Activated T-cell treated with anti-CD3 and anti-CD28 coated beads for 4 hours (primary cell): ENCODE measurements around the gene CNTFR.

ENCODE experiments used
- DNase-seq: peaks from one replicate; pipeline ENCODE4 v3.0.0-alpha.2; 2020

The CNTFR gene

DNA sequence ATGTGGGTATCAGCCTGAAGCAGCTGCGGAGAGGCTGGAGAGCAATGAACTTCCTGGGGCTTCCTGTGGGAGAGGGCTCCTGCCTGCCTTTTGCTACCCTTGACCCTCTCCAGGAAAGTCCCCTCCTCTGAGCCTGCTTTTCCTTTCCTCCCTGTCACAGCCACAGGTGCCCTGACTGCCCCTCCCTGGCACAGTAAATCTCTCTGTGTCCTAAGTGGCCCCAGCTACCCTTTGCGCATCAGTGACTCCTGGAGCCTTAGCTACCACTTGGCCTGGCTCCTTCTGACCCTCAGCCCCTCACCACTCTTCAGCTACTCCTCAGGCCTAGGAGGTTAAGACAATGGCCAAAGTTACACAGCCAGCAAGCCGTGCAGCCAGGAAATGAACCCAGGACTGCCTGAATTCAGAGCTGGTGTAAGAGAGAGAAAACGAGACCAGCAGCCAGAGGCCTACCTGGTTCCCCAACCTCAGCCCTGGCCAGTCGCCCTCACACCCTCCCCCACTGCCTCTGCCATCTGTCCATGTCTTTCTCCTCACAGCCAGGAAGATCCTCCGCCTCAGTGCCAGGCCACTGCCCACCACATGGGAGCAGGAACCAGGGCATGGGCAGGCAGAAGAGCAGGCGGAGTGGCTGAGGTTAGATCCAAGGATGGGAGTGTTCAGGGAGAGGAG, 18.6 kb downstream of the CNTFR start:
- DNase-seq = no peak

GRCh38 chr9:34570376-34570775, 19.1 kb downstream of the CNTFR start:
- no peak for DNase-seq

- DNase-seq = no peak
Measured at GRCh38 chr9:34568774-34569173, 20.8 kb downstream of the CNTFR start.

- no peak for DNase-seq
Measured at GRCh38 chr9:34568133-34568532, 21.4 kb downstream of the CNTFR start.

DNA sequence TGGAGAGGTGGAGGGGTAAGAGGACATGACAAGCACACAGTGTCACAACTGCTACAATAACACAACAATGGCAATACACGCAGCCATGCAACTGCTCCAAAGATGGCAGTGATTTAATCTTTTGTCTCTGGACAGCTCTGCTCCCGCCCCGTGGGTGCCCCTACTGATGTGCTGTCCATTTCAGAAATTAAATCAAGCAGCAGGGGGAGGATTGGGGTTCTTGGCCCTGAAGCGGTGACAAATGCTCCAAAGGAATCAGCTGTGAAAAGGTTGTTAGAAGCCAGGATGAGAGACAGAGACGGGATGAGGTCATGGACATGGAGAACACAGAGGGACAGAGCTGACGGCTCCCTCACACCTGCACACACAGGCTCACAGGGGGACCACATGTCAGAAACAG, 22.6 kb downstream of the CNTFR start:
- no peak for DNase-seq

DNA sequence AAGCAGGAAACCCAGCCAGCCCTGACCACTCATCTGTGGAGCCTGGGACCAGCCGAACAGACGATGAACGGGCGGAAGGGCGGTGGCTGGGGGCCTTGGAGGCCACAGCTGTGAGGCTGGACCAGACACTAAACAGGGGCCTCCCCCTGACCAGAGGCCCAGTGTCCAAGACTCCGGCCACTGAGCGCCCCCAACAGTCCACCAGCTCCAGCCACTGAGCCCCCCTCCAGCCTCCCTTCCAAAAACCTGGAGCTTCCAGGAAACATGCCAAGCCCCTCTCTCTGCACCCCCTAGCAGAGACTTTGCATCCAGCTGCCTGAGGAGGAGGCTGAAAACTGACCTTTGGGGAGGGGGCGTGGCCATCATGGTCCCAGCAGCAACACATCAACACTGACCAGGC, 23.2 kb downstream of the CNTFR start:
- DNase-seq = no peak

GRCh38 chr9:34565856-34566255, 23.7 kb downstream of the CNTFR start:
- DNase-seq = no peak

DNA sequence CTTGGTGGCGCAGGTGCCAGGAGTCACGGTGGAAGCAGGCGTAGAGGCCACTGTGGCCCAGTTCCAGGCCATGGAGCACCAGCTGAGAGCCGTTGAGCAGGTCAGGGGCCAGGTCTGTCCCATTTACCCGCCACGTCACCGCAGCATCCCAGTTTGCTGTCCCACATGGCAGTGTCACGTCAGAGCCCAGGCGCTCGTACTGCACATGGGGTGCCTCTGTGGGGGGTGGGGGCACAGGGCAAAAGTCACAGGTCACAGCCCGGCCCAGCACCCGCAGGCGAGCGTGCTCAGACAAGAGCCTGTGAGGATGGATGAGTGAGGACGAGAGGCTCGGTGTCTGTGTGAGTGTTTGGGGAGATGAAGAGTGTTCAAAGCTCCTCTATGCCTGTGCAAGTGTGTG, 24.9 kb downstream of the CNTFR start:
- DNase-seq = no peak

- DNase-seq = no peak
Measured at GRCh38 chr9:34563262-34563661, 26.3 kb downstream of the CNTFR start.

DNA sequence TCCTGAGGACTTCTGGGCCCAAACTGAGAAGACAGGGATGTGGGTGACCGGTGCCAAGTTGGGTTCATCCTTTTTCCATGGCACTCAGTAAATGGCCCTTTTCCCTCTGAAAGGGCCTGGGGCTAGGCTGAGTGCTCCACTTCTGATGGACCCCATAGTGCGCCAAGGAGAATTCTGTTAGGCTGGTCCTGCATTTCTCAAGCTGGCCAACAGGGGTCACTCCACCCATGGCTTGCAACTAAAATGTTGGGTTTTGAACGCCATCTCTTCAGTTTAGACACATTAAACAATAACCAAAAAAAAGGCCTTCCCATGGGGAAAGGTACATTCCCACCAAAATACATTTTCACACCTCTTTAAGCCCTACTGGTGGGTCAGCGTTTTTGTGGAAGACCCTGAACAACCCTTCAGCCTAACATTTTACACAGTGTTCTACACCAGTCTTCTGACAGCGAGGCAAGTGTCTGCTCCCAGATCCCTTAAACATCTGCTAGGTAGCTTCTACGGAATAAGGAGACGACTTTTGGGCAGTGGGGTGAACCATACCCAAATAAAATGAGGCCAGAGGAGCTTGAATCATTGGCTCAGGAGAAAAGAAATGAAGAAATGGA, 27.3 kb downstream of the CNTFR start:
- no peak for DNase-seq

DNA sequence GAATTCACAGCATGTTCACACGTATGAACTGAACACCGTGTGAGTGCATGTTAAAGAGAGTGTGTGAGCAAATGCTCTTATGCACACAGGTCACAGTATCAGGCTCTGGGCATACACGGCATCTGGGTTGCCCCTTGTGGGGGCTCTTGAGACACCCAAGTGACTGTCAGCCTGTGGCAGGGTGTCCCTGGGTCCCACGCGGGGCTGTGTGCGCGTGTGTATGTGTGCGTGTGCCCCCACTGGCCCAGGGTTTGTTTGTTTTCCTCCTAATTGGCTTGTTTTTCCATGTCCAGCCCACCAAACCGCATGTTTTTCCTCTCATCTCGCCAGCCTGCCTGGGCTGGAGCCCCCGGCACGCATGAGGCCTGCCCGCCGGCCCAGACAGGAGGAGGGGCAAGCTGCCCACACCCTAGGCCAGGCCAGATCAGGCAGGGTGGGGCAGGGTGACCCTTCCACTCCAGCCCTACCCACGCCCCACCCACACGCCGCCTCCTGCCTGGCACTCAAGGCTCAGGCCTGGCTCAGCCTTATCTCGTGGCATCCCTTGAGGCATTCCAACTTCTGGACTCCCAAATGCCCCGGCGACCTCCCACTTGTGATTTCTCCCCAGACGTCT, 28.8 kb downstream of the CNTFR start:
- no peak for DNase-seq

- DNase-seq = no peak
Measured at GRCh38 chr9:34559624-34560455, 29.7 kb downstream of the CNTFR start.

GRCh38 chr9:34558919-34559623, 30.5 kb downstream of the CNTFR start:
- no peak for DNase-seq

DNA sequence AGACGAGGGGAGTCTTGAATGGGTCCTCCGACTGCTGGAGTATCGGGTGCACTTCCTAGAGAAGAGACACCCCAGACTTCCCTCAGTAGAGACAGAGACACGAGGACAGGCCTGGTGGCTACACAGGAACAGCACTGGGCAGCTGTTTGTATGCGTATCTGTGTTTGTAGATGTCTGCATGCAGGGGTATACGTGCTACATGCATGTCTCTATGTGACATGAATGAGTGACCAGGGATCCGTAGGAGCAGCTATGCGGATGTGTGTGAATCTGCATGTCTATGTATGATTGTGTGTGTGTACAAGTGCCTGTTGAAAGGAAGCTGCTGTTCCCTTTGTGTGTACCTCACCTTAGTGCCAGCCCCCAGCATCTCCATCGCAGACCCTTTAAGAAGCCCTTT, 31.2 kb downstream of the CNTFR start:
- no peak for DNase-seq

DNA sequence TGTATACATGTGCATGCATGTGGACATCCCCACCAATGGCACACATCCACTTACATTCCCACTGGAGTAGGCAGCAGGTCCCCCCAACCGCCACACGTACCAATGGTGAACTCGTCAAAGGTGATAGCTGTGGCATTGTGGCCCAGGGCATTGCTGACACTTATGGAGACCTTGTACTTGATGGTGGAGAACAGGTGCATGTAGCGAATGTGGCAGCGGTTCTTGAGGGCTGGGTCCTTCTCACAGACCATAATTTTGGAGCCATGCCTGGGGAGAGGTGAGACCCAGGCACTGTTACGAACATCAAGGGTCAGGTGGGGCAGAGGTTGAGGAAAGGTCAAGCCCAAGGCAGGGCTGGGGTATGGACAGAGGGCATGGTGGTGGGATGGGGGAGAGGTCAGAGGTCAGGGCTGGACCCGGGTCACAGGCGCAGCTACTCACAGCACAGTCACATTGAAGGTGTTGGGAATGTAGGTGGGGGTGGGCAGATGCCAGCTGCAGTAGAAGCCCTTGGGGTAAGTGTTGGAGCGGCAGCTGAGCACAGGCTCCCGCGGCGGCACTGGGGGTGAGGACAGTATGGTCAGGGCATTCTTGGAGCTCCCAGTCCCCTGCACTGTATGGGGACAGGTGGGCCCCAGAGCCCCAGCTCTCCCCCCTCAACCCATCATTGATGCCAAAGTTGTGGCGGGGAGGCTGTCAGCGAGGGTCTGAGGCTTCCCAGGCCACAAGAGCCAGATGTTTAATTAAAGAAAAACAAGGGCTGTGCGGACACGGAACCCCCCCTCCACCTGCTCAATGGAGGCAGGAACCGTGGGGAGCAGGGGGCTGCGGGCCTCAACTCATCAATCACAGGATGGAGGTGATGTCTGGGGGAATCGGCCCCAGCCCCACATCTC, 31.9 kb downstream of the CNTFR start:
- no peak for DNase-seq

DNA sequence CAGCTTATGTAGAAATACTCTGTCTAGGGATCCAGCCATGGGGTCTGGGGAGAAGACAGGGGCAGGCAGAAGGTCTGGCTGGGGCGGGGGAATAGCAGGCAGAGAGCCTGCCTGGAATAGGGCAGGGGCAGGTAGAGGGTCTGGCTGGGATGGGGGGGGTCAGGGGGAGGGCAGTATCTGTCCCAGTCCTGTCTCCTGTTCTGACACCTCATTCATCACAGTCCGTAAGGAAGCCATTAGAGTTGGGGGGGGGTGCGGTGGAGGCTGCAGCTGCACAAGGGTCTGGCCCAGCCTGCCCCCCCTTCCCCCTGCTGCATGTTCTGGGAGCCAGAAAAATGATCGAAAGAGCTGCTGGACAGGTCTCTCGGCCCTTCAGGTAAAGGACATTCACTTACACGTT, 32.6 kb downstream of the CNTFR start:
- DNase-seq = no peak

DNA sequence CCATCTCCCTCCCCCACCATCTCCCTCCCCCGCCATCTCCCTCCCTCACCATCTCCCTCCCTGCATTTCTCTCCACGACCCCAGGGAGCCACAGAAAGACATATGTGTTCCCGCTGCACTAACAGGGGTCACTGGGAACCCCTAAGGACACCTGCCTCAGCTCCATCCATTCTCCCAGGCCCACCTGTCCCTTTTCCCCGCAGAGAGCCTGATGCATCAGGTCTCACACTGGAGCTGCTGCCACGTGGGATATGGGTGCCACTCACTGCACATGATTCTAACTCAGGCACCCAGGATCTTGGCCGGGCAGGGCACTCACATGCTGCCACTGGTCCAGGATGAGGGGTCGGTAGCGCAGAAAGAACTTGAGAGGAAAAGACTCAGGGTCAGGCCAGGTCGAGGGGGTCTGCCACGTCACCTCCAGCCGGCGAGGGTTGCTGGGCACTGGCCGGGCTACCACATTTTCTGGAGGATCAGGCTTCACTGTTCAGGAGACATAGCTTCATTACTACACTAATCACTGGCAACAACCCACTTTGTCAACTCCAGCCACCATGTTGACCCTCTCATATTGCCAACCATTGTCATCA, 33.5 kb downstream of the CNTFR start:
- DNase-seq = no peak

- DNase-seq = no peak
Measured at GRCh38 chr9:34555500-34555899, 34.0 kb downstream of the CNTFR start.

DNA sequence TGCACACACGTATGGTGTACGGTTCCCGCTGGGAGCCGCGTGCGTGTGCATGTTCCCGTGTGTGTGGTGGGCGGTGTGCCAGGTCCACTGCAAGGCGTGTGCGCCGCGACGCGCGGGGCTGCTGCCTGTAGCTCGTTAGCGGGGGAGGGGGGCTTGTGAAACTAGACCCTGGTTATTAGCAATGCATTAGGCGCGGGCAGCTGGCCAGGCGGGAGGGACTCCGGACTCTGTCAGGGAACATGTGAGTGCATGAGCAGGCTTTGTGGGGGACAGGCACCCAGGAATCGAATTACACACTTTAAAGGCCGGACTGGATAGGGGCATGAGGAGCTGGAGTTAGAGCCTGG, 34.5 kb downstream of the CNTFR start:
- no peak for DNase-seq

- no peak for DNase-seq
Measured at GRCh38 chr9:34554211-34555001, 35.1 kb downstream of the CNTFR start.

DNA sequence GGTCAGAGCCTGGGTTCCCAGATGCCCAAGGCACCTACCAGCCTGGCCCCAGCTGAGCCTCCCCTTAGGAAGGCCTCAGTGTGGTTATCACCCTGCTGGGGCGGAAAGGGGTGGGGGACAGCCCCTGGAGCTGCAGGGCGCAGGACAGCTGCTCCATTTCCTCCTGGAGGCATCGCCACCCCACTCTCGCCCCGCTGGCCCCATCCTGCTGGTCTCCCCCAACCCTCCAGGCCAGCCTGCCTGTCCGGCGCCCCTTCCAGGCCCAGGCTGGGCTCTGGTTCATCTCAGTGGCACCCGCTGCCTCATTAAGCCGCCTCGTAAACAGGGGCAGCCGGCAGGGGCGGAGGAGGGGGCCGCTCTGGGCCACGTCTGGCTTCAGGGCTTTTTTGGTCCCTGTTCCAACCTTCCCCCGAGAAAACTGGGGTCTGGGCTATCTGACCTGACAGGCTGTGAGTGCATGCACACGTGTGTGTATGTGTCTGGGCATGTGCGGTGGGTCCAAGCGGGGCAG, 36.0 kb downstream of the CNTFR start:
- no peak for DNase-seq
